Smooth muscle cell of the pulmonary artery (primary cell): Measurements from ENCODE around the gene REELD1. TPM values are rescaled to one million over a fixed set of nuclear protein-coding genes. Genes with fewer than 3 reads are reported as not detected.

Source experiments
- total RNA-seq: library from RNA; depleted of rRNA; stranded (reverse); fragments of >200 nt; gene quantifications from 2 replicates; pipeline ENCODE4 v1.2.3, GENCODE V29; 2014

Gene REELD1
- total RNA-seq, result not detected in 2 replicates

DNA sequence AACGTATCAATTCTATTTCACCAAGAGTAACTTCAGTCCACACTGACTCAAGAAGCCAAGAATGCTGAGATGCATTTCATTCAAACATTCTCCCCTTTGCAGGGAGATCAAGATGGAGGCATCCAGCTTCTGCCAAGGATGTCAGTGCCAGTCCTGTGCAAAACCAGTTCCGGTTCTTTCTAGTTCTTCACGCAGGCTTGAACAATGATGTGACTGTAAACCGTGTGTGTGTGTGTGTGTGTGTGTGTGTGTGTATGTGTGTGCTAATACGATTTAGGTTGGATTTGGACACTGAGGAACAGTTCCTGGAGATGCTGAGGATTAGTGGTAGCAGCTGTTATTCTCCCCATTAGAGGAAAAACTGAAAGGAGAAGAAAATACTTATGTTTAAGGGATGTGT is at the start of gene REELD1:
TSS of gene REELD1 (plus strand) at position 301 of the 400 bp plus-strand sequence. CDS start 2,415 bp downstream, outside the sequence.

DNA sequence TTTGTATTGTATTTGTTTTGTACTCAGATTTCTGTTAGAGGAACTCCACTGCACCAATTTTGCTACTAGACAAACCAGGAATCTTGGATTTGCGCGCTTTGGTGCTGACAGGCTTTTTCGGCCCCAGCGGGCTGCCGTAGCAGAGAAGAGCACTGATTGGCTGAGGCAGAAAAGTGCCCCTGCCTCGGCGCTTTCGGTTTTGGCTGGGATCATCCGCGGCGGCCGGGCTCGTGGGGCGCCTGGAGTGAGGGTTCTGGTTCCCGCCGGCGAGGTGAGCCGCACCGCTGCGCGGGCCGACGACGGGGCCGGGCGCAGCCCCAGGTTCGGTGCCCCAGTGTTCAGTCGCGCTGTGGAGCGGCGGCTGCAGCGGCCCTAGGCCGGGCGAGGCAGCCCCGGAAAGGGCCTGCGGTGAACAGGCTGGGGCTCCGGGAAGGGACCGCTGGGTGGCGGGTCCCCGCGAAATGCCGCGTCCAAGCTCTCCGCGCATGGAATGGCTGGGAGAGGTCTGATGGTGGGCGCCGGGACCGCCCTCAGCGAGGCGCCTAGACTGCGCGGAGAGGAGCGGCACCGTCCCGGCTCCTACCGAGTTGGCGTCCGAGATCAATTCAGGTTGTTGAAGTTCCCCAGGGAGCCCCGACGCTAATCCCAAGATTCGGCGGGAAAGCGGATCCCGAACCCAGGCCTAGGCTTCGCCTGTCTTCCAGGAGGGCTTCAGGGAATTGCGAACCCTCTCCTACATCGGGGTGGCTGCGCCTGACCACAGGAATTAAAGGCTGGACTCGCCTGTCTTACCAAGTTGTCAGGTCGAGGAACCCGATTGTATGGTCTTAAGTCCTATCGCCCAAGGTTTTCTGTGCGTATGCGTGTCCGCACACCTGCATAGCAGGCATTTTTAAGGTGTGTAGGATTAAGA is 38.5 kb upstream of the REELD1 start, which contains the start of gene LSM6:
TSS of gene LSM6 (plus strand) at position 178 of the 913 bp plus-strand sequence. CDS start 7,204 bp downstream, outside the sequence.

Other genes starting within 250 kb of the REELD1 start
- gene LSM6, start 38.8 kb upstream of the REELD1 start, total RNA-seq, result 15.4 and 19.6 TPM in 2 replicates